ENCODE results near the gene CYP46A1. TPM values are rescaled to one million over a fixed set of nuclear protein-coding genes. Genes with fewer than 3 reads are reported as not detected.

CYP46A1 gene
- total and polyA plus RNA-seq, 2 donors (not counting 1 experiment from before 2014, with no cell fraction given) = 0.11 to 0.33 TPM

- no peak for TF ChIP-seq EZH2 (IDR thresholded peaks at IDR 0.05; ENCODE audit: low read length, missing control alignments)
- TF ChIP-seq, protein P1, sequence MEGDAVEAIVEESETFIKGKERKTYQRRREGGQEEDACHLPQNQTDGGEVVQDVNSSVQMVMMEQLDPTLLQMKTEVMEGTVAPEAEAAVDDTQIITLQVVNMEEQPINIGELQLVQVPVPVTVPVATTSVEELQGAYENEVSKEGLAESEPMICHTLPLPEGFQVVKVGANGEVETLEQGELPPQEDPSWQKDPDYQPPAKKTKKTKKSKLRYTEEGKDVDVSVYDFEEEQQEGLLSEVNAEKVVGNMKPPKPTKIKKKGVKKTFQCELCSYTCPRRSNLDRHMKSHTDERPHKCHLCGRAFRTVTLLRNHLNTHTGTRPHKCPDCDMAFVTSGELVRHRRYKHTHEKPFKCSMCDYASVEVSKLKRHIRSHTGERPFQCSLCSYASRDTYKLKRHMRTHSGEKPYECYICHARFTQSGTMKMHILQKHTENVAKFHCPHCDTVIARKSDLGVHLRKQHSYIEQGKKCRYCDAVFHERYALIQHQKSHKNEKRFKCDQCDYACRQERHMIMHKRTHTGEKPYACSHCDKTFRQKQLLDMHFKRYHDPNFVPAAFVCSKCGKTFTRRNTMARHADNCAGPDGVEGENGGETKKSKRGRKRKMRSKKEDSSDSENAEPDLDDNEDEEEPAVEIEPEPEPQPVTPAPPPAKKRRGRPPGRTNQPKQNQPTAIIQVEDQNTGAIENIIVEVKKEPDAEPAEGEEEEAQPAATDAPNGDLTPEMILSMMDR (conservative IDR thresholded peaks at IDR 0.05 in 1 of 2, IDR thresholded peaks at IDR 0.05 in 1 of 2; ENCODE audit: low read depth in 1 of 2, low read length in 2 of 2) = no peak
- H3K27me3 ChIP-seq (ENCODE audit: control insufficient read depth, insufficient read depth, low read length) = peaks cover 12% of the 10 kb centered on the region
Observed at GRCh38 chr14:99685151-99685591, 1.1 kb downstream of the CYP46A1 start.

GRCh38 chr14:99685596-99685995 lies 1.5 kb downstream of the CYP46A1 start:
- Histone ChIP-seq H2AFZ (ENCODE audit: low read length) (no peak overlapping the region), H3K79me2 (ENCODE audit: control insufficient read depth, insufficient read depth, low read length) (no peaks in the 10 kb centered on the region), H3K27ac (ENCODE audit: insufficient read depth, low read length) (no peak overlapping the region), H3K27me3 (ENCODE audit: control insufficient read depth, insufficient read depth, low read length) (peaks cover 16% of the 10 kb centered on the region), H3K4me3 (replicated peaks in 1 of 4; ENCODE audit: control extremely low read depth in 1 of 4, insufficient read depth in 1 of 4, low read depth in 3 of 4, low read length in 4 of 4) (no peak overlapping the region), H3K9me3 (ENCODE audit: control insufficient read depth, insufficient read depth, low read depth, low read length) (no peaks in the 10 kb centered on the region), H3K9ac (ENCODE audit: insufficient read depth, low read length) (no peak overlapping the region), H3K4me1 (ENCODE audit: control insufficient read depth, extremely low read depth, insufficient read depth, low read length) (peaks cover 2% of the 10 kb centered on the region), H4K20me1 (ENCODE audit: control insufficient read depth, extremely low read depth, insufficient read depth, low read length) (no peaks in the 10 kb centered on the region), H3K36me3 (ENCODE audit: control insufficient read depth, insufficient read depth, low read length) (no peaks in the 10 kb centered on the region), H3K4me2 (ENCODE audit: extremely low read depth, insufficient read depth, low read length) (no peak overlapping the region)
- TF ChIP-seq, protein P1 (conservative IDR thresholded peaks at IDR 0.05 in 1 of 2, IDR thresholded peaks at IDR 0.05 in 1 of 2; ENCODE audit: low read depth in 1 of 2, low read length in 2 of 2) = no peak
- no peak for TF ChIP-seq EZH2 (IDR thresholded peaks at IDR 0.05; ENCODE audit: low read length, missing control alignments)
- DNase-seq (ENCODE audit: low read depth in 2 of 2) = no peak

More at GRCh38 chr14:99685151-99685591, 1.1 kb downstream of the CYP46A1 start:
- Histone ChIP-seq H3K9me3 (ENCODE audit: control insufficient read depth, insufficient read depth, low read depth, low read length) (no peaks in the 10 kb centered on the region), H4K20me1 (ENCODE audit: control insufficient read depth, extremely low read depth, insufficient read depth, low read length) (no peaks in the 10 kb centered on the region), H3K4me3 (replicated peaks in 1 of 4; ENCODE audit: control extremely low read depth in 1 of 4, insufficient read depth in 1 of 4, low read depth in 3 of 4, low read length in 4 of 4) (no peak overlapping the region), H2AFZ (ENCODE audit: low read length) (no peak overlapping the region), H3K27ac (ENCODE audit: insufficient read depth, low read length) (no peak overlapping the region), H3K36me3 (ENCODE audit: control insufficient read depth, insufficient read depth, low read length) (no peaks in the 10 kb centered on the region), H3K9ac (ENCODE audit: insufficient read depth, low read length) (no peak overlapping the region), H3K4me2 (ENCODE audit: extremely low read depth, insufficient read depth, low read length) (no peak overlapping the region), H3K4me1 (ENCODE audit: control insufficient read depth, extremely low read depth, insufficient read depth, low read length) (peaks cover 2% of the 10 kb centered on the region), H3K79me2 (ENCODE audit: control insufficient read depth, insufficient read depth, low read length) (no peaks in the 10 kb centered on the region)
- no peak for DNase-seq (ENCODE audit: low read depth in 2 of 2)

- Histone ChIP-seq H3K36me3 (ENCODE audit: control insufficient read depth, insufficient read depth, low read length) (no peaks in the 10 kb centered on the region), H3K4me1 (ENCODE audit: control insufficient read depth, extremely low read depth, insufficient read depth, low read length) (peaks cover 2% of the 10 kb centered on the region), H2AFZ (ENCODE audit: low read length) (no peak overlapping the region), H3K4me3 (replicated peaks in 1 of 4; ENCODE audit: control extremely low read depth in 1 of 4, insufficient read depth in 1 of 4, low read depth in 3 of 4, low read length in 4 of 4) (no peak overlapping the region), H3K4me2 (ENCODE audit: extremely low read depth, insufficient read depth, low read length) (no peak overlapping the region), H3K9ac (ENCODE audit: insufficient read depth, low read length) (no peak overlapping the region), H3K79me2 (ENCODE audit: control insufficient read depth, insufficient read depth, low read length) (no peaks in the 10 kb centered on the region), H3K27ac (ENCODE audit: insufficient read depth, low read length) (no peak overlapping the region), H3K27me3 (ENCODE audit: control insufficient read depth, insufficient read depth, low read length) (peaks cover 18% of the 10 kb centered on the region), H3K9me3 (ENCODE audit: control insufficient read depth, insufficient read depth, low read depth, low read length) (no peaks in the 10 kb centered on the region), H4K20me1 (ENCODE audit: control insufficient read depth, extremely low read depth, insufficient read depth, low read length) (no peaks in the 10 kb centered on the region)
- TF ChIP-seq EZH2 (IDR thresholded peaks at IDR 0.05; ENCODE audit: low read length, missing control alignments) = no peak
- TF ChIP-seq, protein P1 (conservative IDR thresholded peaks at IDR 0.05 in 1 of 2, IDR thresholded peaks at IDR 0.05 in 1 of 2; ENCODE audit: low read depth in 1 of 2, low read length in 2 of 2) = no peak
- no peak for DNase-seq (ENCODE audit: low read depth in 2 of 2)
Observed at GRCh38 chr14:99686557-99687283, 2.6 kb downstream of the CYP46A1 start.
